HCT116 (cell line): ENCODE results near the gene TVP23A.

Source experiments
- CEBPB ChIP-seq: IDR thresholded peaks from 2 replicates; pipeline ENCODE4 v1.6.1; 2012; ENCODE audit warnings: low read depth
- EGR1 ChIP-seq: IDR thresholded peaks from 2 replicates; pipeline ENCODE4 v1.6.1; 2012; ENCODE audit warnings: low read depth
- ELF1 ChIP-seq: IDR thresholded peaks from 2 replicates; pipeline ENCODE4 v1.6.1; 2012; ENCODE audit warnings: low read depth, borderline replicate concordance
- EZH2phosphoT487 ChIP-seq: fragments of 200-600 bp; IDR thresholded peaks from 2 replicates; pipeline ENCODE4 v1.6.1; 2018; ENCODE audit warnings: antibody characterized with exemption, borderline replicate concordance
- POLR2A ChIP-seq: IDR thresholded peaks from 2 replicates; pipeline ENCODE4 v1.7.0; 2011; ENCODE audit warnings: borderline replicate concordance; ENCODE audit not compliant: insufficient read depth, insufficient read length; ENCODE audit errors: extremely low read depth
- RAD21 ChIP-seq: IDR thresholded peaks from 2 replicates; pipeline ENCODE4 v1.6.1; 2012; ENCODE audit warnings: low read depth, mild to moderate bottlenecking
- SP1 ChIP-seq: IDR thresholded peaks from 2 replicates; pipeline ENCODE4 v1.6.1; 2012; ENCODE audit warnings: low read depth
- TF ChIP-seq, protein P1 (sequence below), 3 experiments: fragments of 200-600 bp in 1 of 3; sonication (generic) in 1 of 3; IDR thresholded peaks in 2 of 3; conservative IDR thresholded peaks in 1 of 3; 2 replicates each; pipeline ENCODE4 v1.5.1; 2012 to 2017; ENCODE audit warnings: low read depth in 2 of 3, low read length in 2 of 3, antibody characterized with exemption in 1 of 3, borderline replicate concordance in 1 of 3, control low read depth in 1 of 3, mild to moderate bottlenecking in 1 of 3, mixed read lengths in 1 of 3, mixed run types in 1 of 3, moderate library complexity in 1 of 3; ENCODE audit not compliant: insufficient read depth in 1 of 3
- TF ChIP-seq, protein P2 (sequence below): IDR thresholded peaks from 2 replicates; pipeline ENCODE4 v1.6.1; 2012

- TF ChIP-seq CEBPB (no peak), EZH2phosphoT487 (no peak), EGR1 (no peak), POLR2A (no peak), ELF1 (no peak), RAD21 (no peak), SP1 (no peak)
- TF ChIP-seq, protein P1, sequence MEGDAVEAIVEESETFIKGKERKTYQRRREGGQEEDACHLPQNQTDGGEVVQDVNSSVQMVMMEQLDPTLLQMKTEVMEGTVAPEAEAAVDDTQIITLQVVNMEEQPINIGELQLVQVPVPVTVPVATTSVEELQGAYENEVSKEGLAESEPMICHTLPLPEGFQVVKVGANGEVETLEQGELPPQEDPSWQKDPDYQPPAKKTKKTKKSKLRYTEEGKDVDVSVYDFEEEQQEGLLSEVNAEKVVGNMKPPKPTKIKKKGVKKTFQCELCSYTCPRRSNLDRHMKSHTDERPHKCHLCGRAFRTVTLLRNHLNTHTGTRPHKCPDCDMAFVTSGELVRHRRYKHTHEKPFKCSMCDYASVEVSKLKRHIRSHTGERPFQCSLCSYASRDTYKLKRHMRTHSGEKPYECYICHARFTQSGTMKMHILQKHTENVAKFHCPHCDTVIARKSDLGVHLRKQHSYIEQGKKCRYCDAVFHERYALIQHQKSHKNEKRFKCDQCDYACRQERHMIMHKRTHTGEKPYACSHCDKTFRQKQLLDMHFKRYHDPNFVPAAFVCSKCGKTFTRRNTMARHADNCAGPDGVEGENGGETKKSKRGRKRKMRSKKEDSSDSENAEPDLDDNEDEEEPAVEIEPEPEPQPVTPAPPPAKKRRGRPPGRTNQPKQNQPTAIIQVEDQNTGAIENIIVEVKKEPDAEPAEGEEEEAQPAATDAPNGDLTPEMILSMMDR (IDR thresholded peaks at IDR 0.05 in 2 of 3, conservative IDR thresholded peaks at IDR 0.05 in 1 of 3; ENCODE audit: borderline replicate concordance in 1 of 3, insufficient read depth in 1 of 3, low read depth in 2 of 3, low read length in 2 of 3), result no peak
- TF ChIP-seq, protein P2, sequence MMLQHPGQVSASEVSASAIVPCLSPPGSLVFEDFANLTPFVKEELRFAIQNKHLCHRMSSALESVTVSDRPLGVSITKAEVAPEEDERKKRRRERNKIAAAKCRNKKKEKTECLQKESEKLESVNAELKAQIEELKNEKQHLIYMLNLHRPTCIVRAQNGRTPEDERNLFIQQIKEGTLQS, result no peak
Measured at GRCh38 chr16:10858203-10858602, 39.6 kb upstream of the TVP23A start.
